ENCODE results near the gene CCDC106.
A peak's percentile ranks its signal among the peaks of the same experiment; 100 is the strongest.

Gene CCDC106

DNA sequence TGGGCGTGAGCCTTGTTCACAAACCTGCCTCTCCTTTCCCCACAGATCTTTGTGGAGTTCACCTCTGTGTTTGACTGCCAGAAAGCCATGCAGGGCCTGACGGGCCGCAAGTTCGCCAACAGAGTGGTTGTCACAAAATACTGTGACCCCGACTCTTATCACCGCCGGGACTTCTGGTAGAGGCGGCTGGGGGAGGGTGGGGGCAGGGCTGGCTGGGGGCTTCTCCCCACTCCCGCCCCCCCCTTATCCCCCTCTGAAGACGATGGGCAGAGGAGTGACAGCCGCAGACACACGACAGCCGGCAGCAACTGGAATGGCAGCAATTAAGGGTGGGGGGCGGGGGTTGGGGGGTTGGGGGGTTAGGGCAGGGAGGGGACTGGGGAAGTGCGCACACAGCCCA lies 25.9 kb downstream of the CCDC106 start:
- peaks cover 28% of the 10 kb centered on the region for H3K4me1 ChIP-seq (ENCODE audit: low read depth, poor library complexity, severe bottlenecking)
- no peaks in the 10 kb centered on the region for H4K20me1 ChIP-seq (ENCODE audit: insufficient read depth)
- H3K9ac ChIP-seq: no peak overlapping the region
- H3K4me2 ChIP-seq: no peak overlapping the region
- H3K36me3 ChIP-seq (ENCODE audit: insufficient read depth): no peaks in the 10 kb centered on the region; the same call in 1 of the 2 replicates
- no peak overlapping the region for H2AFZ ChIP-seq (ENCODE audit: low read depth)
- peak overlapping the region; percentile 12; the same call in 1 of the 2 replicates for H3K27ac ChIP-seq
- TF ChIP-seq, protein P1, sequence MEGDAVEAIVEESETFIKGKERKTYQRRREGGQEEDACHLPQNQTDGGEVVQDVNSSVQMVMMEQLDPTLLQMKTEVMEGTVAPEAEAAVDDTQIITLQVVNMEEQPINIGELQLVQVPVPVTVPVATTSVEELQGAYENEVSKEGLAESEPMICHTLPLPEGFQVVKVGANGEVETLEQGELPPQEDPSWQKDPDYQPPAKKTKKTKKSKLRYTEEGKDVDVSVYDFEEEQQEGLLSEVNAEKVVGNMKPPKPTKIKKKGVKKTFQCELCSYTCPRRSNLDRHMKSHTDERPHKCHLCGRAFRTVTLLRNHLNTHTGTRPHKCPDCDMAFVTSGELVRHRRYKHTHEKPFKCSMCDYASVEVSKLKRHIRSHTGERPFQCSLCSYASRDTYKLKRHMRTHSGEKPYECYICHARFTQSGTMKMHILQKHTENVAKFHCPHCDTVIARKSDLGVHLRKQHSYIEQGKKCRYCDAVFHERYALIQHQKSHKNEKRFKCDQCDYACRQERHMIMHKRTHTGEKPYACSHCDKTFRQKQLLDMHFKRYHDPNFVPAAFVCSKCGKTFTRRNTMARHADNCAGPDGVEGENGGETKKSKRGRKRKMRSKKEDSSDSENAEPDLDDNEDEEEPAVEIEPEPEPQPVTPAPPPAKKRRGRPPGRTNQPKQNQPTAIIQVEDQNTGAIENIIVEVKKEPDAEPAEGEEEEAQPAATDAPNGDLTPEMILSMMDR (conservative IDR thresholded peaks at IDR 0.05; ENCODE audit: low read depth, low read length): no peak
- H3K27me3 ChIP-seq (ENCODE audit: insufficient read depth, low read depth): no peaks in the 10 kb centered on the region
- H3K4me3 ChIP-seq (IDR thresholded peaks at IDR 0.05; ENCODE audit: insufficient read depth, low read depth, low read length): no peak overlapping the region
- peaks cover 75% of the 10 kb centered on the region for H3K79me2 ChIP-seq (ENCODE audit: insufficient read depth, low read depth)

DNA sequence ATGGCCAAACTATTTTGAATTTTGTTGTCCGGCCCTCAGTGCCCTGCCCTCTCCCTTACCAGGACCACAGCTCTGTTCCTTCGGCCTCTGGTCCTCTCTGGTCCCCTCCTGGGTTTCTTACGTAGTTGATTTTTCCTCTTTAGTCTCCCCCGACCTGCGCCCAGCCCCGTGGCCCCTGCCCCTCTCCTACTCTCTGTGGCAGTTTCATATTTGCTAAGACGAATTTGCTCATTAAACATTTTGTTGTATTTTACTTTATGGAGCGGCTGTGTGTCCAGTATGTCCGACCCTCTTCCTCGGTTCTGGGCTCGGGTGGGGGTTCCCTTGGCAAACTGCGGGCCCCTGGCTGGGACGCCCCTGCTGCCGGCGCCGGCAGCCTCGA lies 26.4 kb downstream of the CCDC106 start:
- H3K27ac ChIP-seq: peak overlapping the region; percentile 57
- H3K27me3 ChIP-seq (ENCODE audit: insufficient read depth, low read depth): no peaks in the 10 kb centered on the region
- peaks cover 28% of the 10 kb centered on the region for H3K4me1 ChIP-seq (ENCODE audit: low read depth, poor library complexity, severe bottlenecking)
- H4K20me1 ChIP-seq (ENCODE audit: insufficient read depth): no peaks in the 10 kb centered on the region
- TF ChIP-seq, protein P1 (conservative IDR thresholded peaks at IDR 0.05; ENCODE audit: low read depth, low read length): no peak
- peak overlapping the region; percentile 32; the same call in 1 of the 2 replicates for H3K9ac ChIP-seq
- H3K36me3 ChIP-seq (ENCODE audit: insufficient read depth): no peaks in the 10 kb centered on the region; the same call in 1 of the 2 replicates
- peak overlapping the region; percentile 94 for H3K4me2 ChIP-seq
- H3K79me2 ChIP-seq (ENCODE audit: insufficient read depth, low read depth): peaks cover 76% of the 10 kb centered on the region
- H2AFZ ChIP-seq (ENCODE audit: low read depth): no peak overlapping the region
- no peak overlapping the region for H3K4me3 ChIP-seq (IDR thresholded peaks at IDR 0.05; ENCODE audit: insufficient read depth, low read depth, low read length)

DNA sequence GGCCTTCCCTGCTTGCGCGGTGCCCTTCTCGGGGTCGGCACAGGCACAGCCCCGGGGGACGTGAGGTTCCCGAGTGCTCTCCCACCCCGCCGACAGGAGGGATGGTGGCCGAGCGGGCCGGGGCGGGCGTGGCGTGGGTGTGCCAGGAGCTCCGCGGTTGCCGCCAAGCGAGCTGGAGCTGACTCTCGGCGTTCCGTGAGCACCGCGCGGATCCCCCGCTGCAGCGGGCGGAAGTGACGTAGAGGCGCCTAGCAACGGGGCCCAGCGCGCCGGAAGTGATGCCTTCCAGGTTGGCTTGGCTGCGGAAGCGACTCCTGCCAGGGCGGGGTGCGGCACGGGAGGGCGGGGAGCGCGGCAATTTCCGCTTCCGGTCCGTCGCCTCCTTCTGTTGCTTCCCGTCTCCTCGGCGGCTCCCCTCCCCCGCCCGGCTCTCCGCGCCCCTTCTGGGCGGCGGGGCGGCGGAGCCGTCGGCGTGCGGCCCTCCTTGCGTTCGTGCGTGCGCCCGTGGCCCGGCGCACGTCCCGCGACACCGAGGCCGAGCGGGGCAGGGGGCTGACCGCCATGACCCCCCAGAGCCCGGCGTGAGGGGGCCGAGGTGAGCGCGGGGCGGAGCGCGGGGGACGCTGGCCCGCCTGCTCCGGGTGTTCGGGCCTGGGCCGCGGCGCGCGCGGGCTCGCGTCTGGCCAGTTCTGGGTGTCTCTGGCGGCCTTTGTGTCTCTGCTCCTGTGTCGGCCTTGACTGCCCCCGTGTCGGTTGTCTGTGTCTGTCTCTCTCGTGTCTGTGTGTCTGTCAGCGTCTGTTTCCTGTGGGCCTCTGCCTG lies 27.0 kb downstream of the CCDC106 start, which contains the start of gene EPN1:
TSS of gene EPN1 (plus strand) at position 386 of the 820 bp plus-strand sequence. CDS start 3,402 bp downstream, outside the sequence.
- Histone ChIP-seq H4K20me1 (ENCODE audit: insufficient read depth) (no peaks in the 10 kb centered on the region), H3K36me3 (ENCODE audit: insufficient read depth) (no peaks in the 10 kb centered on the region; the same call in 1 of the 2 replicates), H3K9ac (peak within 1 kb of the TSS; percentile 93), H3K4me2 (peak within 1 kb of the TSS; percentile 94), H2AFZ (ENCODE audit: low read depth) (peak within 1 kb of the TSS; percentile 60), H3K79me2 (ENCODE audit: insufficient read depth, low read depth) (peaks cover 76% of the 10 kb centered on the region), H3K27ac (peak within 1 kb of the TSS; percentile 77), H3K4me1 (ENCODE audit: low read depth, poor library complexity, severe bottlenecking) (peaks cover 28% of the 10 kb centered on the region), H3K27me3 (ENCODE audit: insufficient read depth, low read depth) (no peaks in the 10 kb centered on the region), H3K4me3 (IDR thresholded peaks at IDR 0.05; ENCODE audit: insufficient read depth, low read depth, low read length) (no peak within 1 kb of the TSS)
- TF ChIP-seq, protein P1 (conservative IDR thresholded peaks at IDR 0.05; ENCODE audit: low read depth, low read length): no peak

DNA sequence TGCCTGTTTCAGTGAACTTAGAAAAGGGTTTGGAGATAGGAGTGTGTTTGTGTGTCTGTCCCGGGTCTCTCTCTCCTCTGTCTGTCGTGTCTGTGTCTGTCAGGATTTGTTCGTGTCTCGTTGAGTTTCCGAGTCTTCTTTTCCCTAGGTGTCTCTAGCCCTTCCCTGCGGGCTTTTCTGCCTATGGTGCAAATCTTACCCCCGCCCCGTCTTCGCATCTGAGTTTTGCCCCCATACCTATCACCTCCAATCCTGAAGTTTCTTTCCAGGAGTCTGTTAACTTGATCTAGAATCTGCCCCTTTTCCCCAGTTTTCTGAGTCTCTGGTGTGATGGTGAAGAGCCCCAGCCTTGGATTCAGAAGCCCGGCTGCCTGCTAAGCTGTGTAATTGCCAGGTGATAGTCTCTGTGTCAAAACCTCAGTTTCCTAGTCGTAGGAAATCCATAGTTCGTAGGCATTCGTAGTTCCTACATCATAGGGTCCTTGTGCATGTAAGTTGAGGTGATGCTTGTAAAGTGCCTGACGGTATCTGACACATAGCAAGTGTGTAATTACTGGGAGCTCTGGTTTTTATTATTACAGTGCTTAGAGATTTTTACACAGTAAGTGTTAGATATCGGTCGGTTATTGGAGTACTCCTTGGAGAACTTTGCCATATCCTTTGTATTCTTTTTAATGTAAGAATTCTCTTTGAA lies 27.8 kb downstream of the CCDC106 start:
- Histone ChIP-seq H3K4me2 (peak overlapping the region; percentile 74), H3K9ac (peak overlapping the region; percentile 93), H3K79me2 (ENCODE audit: insufficient read depth, low read depth) (peaks cover 80% of the 10 kb centered on the region), H3K27me3 (ENCODE audit: insufficient read depth, low read depth) (no peaks in the 10 kb centered on the region), H3K36me3 (ENCODE audit: insufficient read depth) (no peaks in the 10 kb centered on the region; the same call in 1 of the 2 replicates), H4K20me1 (ENCODE audit: insufficient read depth) (0 out of 2 replicates have a peak, but pooled peaks cover 7% of the 10 kb centered on the region), H3K4me1 (ENCODE audit: low read depth, poor library complexity, severe bottlenecking) (peaks cover 28% of the 10 kb centered on the region), H3K27ac (peak overlapping the region; percentile 77), H3K4me3 (IDR thresholded peaks at IDR 0.05; ENCODE audit: insufficient read depth, low read depth, low read length) (no peak overlapping the region), H2AFZ (ENCODE audit: low read depth) (peak overlapping the region; percentile 60)
- TF ChIP-seq, protein P1 (conservative IDR thresholded peaks at IDR 0.05; ENCODE audit: low read depth, low read length): no peak

Data from KMS-11 (cell line).